OCI-LY7 (cell line): Measurements from ENCODE around the gene CHKA. TPM values are rescaled to one million over a fixed set of nuclear protein-coding genes. Genes with fewer than 3 reads are reported as not detected.
"Not testable (repeated sequence)": the region's sequence is repeated elsewhere in the genome, so short reads cannot be mapped to it uniquely, and the experiment has no call there.

ENCODE experiments used
- BruUV-seq: library from RNA; stranded (reverse); fragments of 400-500 nt; replicated peaks from 2 replicates; lab custom pipeline; 2021; lab: Mats Ljungman, UMichigan
- CTCF ChIA-PET: fragments of 300-600 bp; sonication (Branson Sonifier 250); formaldehyde crosslinking; loops from one replicate; lab custom pipeline; 2022; ENCODE audit warnings: antibody characterized with exemption; ENCODE audit not compliant: unreplicated experiment; lab: Charles Lee
- POLR2A ChIA-PET: fragments of 300-600 bp; sonication (Branson Sonifier 250); formaldehyde crosslinking; loops from one replicate; lab custom pipeline; 2022; ENCODE audit warnings: antibody characterized with exemption; lab: Charles Lee
- DNase-seq: peaks from one replicate; pipeline ENCODE4 v3.0.0-alpha.2; 2015; ENCODE audit warnings: low spot score
- H2AFZ ChIP-seq: fragments of 200-600 bp; sonication (generic), shearing (Covaris generic); 2 replicates; pipeline ENCODE4 v1.6.1; 2014; ENCODE audit warnings: mild to moderate bottlenecking, antibody characterized with exemption, low read length, moderate library complexity
- H3K27ac ChIP-seq: fragments of 200-600 bp; sonication (generic); 2 replicates; pipeline ENCODE4 v1.5.1; 2014; ENCODE audit warnings: mixed run types, low read depth, mild to moderate bottlenecking, moderate library complexity, low read length, inconsistent platforms; ENCODE audit not compliant: poor library complexity, severe bottlenecking
- H3K36me3 ChIP-seq: fragments of 200-600 bp; sonication (generic); 2 replicates; pipeline ENCODE4 v1.6.1; 2014; ENCODE audit warnings: mild to moderate bottlenecking, antibody characterized with exemption, low read length, moderate library complexity, mixed read lengths; ENCODE audit not compliant: insufficient read depth
- H3K4me1 ChIP-seq: fragments of 200-600 bp; sonication (generic); 2 replicates; pipeline ENCODE4 v1.5.1; 2014; ENCODE audit warnings: mild to moderate bottlenecking, low read length; ENCODE audit not compliant: insufficient read depth, poor library complexity, severe bottlenecking
- H3K4me2 ChIP-seq: fragments of 200-600 bp; sonication (generic); 2 replicates; pipeline ENCODE4 v1.6.1; 2014; ENCODE audit warnings: mild to moderate bottlenecking, low read length
- H3K4me3 ChIP-seq: fragments of 200-600 bp; sonication (generic); 2 replicates; pipeline ENCODE4 v1.5.1; 2014; ENCODE audit warnings: mild to moderate bottlenecking, low read depth, low read length; ENCODE audit not compliant: poor library complexity, severe bottlenecking
- H3K79me2 ChIP-seq: fragments of 200-600 bp; sonication (generic); 2 replicates; pipeline ENCODE4 v1.6.1; 2016; ENCODE audit warnings: low read depth, mild to moderate bottlenecking, low read length, moderate library complexity, mixed read lengths; ENCODE audit not compliant: insufficient read depth
- H3K9me2 ChIP-seq: fragments of 200-600 bp; sonication (generic); 2 replicates; pipeline ENCODE4 v1.6.1; 2016; ENCODE audit warnings: mild to moderate bottlenecking, low read length, mixed read lengths; ENCODE audit not compliant: insufficient read depth
- H3K9me3 ChIP-seq: fragments of 200-600 bp; sonication (generic); 2 replicates; pipeline ENCODE4 v1.6.1; 2014; ENCODE audit warnings: mild to moderate bottlenecking, mixed run types, low read length, mixed read lengths
- H4K20me1 ChIP-seq: fragments of 200-600 bp; sonication (generic); 2 replicates; pipeline ENCODE4 v1.6.1; 2014; ENCODE audit warnings: mild to moderate bottlenecking, antibody characterized with exemption, low read length, moderate library complexity, mixed read lengths; ENCODE audit not compliant: insufficient read depth
- CTCF ChIP-seq: fragments of 200-600 bp; sonication (generic); conservative IDR thresholded peaks from 2 replicates; pipeline ENCODE4 v1.5.1; 2014; ENCODE audit warnings: mild to moderate bottlenecking, antibody characterized with exemption, low read length, moderate library complexity, mixed read lengths
- EZH2phosphoT487 ChIP-seq: fragments of 200-600 bp; sonication (generic); IDR thresholded peaks from 2 replicates; pipeline ENCODE4 v1.6.1; 2018; ENCODE audit warnings: low read depth, borderline replicate concordance, mild to moderate bottlenecking, mixed run types, antibody characterized with exemption, low read length, moderate library complexity, mixed read lengths
- intact Hi-C: fragments of 100-400 bp; cut with micrococcal nuclease; formaldehyde crosslinking; loops from one replicate; pipeline ENCODE4 v1.10.0; 2022; ENCODE audit not compliant: unreplicated experiment
- total RNA-seq, 2 experiments: library from RNA; depleted of rRNA in 1 of 2; stranded (reverse); fragments of >200 nt in 1 of 2; shearing (Covaris generic) in 1 of 2; gene quantifications; 2 replicates each; pipeline ENCODE4 v1.2.3, GENCODE V29; 2014 to 2022

CHKA gene
- total RNA-seq, 2 experiments from 2014 or later, result 36.1 to 47.2 TPM

DNA sequence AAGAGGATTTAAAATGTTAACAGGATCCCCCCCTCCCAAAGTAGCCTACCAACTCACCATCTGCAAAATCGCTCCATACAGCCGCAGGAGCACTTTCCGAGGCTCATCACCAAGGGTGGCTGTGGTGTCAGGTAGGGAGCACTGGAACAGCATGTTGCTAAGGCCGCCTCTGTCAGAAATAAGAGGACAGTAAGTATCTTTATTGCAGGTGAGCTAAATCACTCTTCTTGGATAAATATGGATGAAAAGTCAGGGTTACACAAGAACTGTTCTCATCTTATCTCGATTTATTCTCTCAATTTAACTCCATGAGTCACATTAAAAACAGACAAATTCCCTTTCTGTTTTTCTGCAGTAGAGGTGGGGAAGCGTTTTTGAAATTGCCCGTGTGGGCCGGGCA is 24.2 kb downstream of the CHKA start:
- Histone ChIP-seq H4K20me1 (no peaks in the 10 kb centered on the region), H3K9me2 (no peaks in the 10 kb centered on the region), H3K4me3 (no peak overlapping the region), H3K9me3 (0 out of 2 replicates have a peak, but pooled peaks cover under 1% of the 10 kb centered on the region), H3K79me2 (peaks cover 49% of the 10 kb centered on the region; the same call in 1 of the 2 replicates), H3K4me2 (no peak overlapping the region), H3K27ac (no peak overlapping the region), H2AFZ (no peak overlapping the region), H3K4me1 (peaks cover 25% of the 10 kb centered on the region), H3K36me3 (peaks cover 18% of the 10 kb centered on the region; the same call in 1 of the 2 replicates)
- intact Hi-C loops, result no loop called here
- DNase-seq, result no peak
- POLR2A ChIA-PET, result interaction anchor here (1.5 kb wide), 1 partner anchor 9 kb away, joined by 11 read pairs; no protein-coding TSS in a partner anchor
- CTCF ChIA-PET, result no interaction called here
- TF ChIP-seq EZH2phosphoT487 (no peak), CTCF (no peak)
- BruUV-seq, result no TSS peak

DNA sequence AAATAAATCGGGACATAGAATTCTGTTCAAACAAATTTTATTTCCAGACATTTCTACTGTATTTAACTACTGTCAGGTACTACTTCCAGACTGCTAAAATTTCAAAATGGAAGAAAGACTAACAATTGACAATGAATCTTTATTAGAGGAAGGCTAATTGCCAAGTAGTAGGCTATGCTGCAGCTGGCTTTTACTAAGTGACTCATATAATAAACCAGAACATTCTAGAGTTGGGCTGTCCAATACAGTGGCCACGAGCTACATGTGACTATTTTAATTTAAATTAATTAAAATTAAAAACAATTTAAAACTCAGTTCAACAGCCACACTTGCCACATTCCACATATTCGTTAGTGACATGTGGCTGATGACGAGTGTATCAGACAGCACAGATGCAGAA is 27.6 kb downstream of the CHKA start:
- Histone ChIP-seq H3K27ac (no peak overlapping the region), H3K36me3 (peaks cover 25% of the 10 kb centered on the region; the same call in 1 of the 2 replicates), H3K4me1 (peaks cover 18% of the 10 kb centered on the region), H3K79me2 (peaks cover 29% of the 10 kb centered on the region; the same call in 1 of the 2 replicates), H2AFZ (no peak overlapping the region), H4K20me1 (no peaks in the 10 kb centered on the region), H3K9me3 (no peaks in the 10 kb centered on the region), H3K4me3 (no peak overlapping the region), H3K4me2 (no peak overlapping the region), H3K9me2 (no peaks in the 10 kb centered on the region)
- no TSS peak for BruUV-seq
- no peak for DNase-seq
- no peak for TF ChIP-seq EZH2phosphoT487
- no peak for TF ChIP-seq CTCF
- POLR2A ChIA-PET, result interaction anchor here (0.7 to 1.1 kb wide), 3 partner anchors 25 to 116 kb away, joined by 3 to 5 read pairs (median 3); no protein-coding TSS in a partner anchor
- intact Hi-C loops, result no loop called here
- CTCF ChIA-PET, result no interaction called here

- BruUV-seq, H3K4me2 ChIP-seq, intact Hi-C loops, CTCF ChIA-PET, H2AFZ ChIP-seq, H3K27ac ChIP-seq, H3K9me3 ChIP-seq, H3K4me3 ChIP-seq, DNase-seq, H4K20me1 ChIP-seq, H3K9me2 ChIP-seq: not testable (repeated sequence)
- peaks cover 23% of the 10 kb centered on the region; the same call in 1 of the 2 replicates for H3K79me2 ChIP-seq
- POLR2A ChIA-PET, result interaction anchor here (0.7 to 1.5 kb wide), 3 partner anchors 8 to 116 kb away, joined by 3 to 5 read pairs (median 3); no protein-coding TSS in a partner anchor
- H3K4me1 ChIP-seq, result peaks cover 18% of the 10 kb centered on the region
- H3K36me3 ChIP-seq, result peaks cover 30% of the 10 kb centered on the region; the same call in 1 of the 2 replicates
These were observed 28.2 kb downstream of the CHKA start for GRCh38 chr11:68092946-68093345.
